IMR-90 (cell line): ENCODE results near the gene ATP5ME. TPM values are rescaled to one million over a fixed set of nuclear protein-coding genes. Genes with fewer than 3 reads are reported as not detected.

Experiments used
- RFX5 ChIP-seq: IDR thresholded peaks from 2 replicates; pipeline ENCODE4 v1.8.0; 2012; ENCODE audit warnings: low read depth, mild to moderate bottlenecking, low read length, moderate library complexity
- polyA plus RNA-seq, 3 experiments: library from polyadenylated mRNA; depleted of rRNA; stranded (reverse); fragments of >200 nt; gene quantifications; 2 replicates each; pipeline ENCODE4 v1.2.3, GENCODE V29; 2012; ENCODE audit warnings: low replicate concordance in 1 of 3
- total RNA-seq: library from RNA; depleted of rRNA; stranded (reverse); fragments of >200 nt; gene quantifications from 2 replicates; pipeline ENCODE4 v1.2.3, GENCODE V29; 2012; rRNA removed

ATP5ME gene
- total and polyA plus RNA-seq, 2 of the 4 experiments (the other 2 are of a cell fraction) = 39.3 to 603 TPM

DNA sequence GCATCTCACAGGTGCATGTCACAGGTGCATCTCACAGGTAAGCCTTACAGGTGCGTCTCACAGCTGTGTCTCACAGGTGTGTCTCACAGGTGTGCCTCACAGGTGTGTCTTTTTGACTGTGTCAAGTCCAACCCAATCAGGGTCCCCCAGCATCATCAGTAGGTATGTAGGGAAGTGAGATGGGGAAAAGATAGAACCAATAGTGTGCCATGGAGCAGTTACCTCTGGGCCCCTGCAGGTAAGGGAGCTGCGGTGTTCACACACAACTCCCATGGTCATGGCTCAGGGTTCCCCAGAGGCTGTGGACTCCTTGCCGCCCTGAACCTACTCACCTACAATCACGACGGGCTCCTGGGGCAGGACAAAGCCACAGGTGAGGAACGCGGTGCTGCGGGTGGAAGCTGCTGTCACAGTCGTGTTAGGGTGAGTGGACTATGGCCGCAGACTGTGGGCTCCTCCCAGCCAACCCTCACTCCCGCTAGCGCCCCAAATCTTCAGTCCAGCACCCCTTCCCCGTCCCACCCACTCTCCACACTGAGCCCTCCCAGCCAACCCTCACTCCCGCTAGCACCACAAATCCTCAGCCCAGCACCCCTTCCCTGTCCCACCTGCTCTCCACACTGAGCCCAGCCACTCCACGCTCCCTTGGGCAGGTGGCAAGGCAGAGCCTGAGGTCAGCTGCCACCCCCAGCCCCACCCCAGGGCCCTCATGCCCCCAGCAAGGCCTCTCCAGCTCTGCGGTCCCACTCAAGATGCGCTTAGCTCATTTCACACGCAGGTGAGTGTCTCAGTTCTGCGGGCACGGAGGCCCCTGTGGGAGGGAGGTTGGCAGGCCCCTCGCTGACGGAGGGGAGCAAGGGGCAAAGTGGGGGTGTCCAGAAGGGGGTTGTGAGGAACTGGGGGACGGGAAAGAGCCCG, 50.8 kb downstream of the ATP5ME start (continued):
- TF ChIP-seq RFX5 = no peak

Other genes with a start within 250 kb of the ATP5ME start
- gene ZNF721, start 175.1 kb downstream of the ATP5ME start, total RNA-seq = 10.8 and 13.6 TPM in 2 replicates
- 5.1 and 5.5 TPM in 2 replicates for gene ZNF721, start 175.1 kb downstream of the ATP5ME start, polyA plus RNA-seq (2012; rRNA removed)
- gene PIGG, start 175.1 kb downstream of the ATP5ME start, total RNA-seq = 21.7 and 26.4 TPM in 2 replicates
- 31.8 and 33.0 TPM in 2 replicates for gene PIGG, start 175.1 kb downstream of the ATP5ME start, polyA plus RNA-seq (2012; rRNA removed)
- gene TMEM271, start 98.0 kb downstream of the ATP5ME start, total RNA-seq = not detected in 2 replicates
- not detected in 2 replicates for gene TMEM271, start 98.0 kb downstream of the ATP5ME start, polyA plus RNA-seq (2012; rRNA removed)
- under 0.01 TPM in 1 of 2 replicates, not detected in the other for gene PDE6B, start 48.7 kb downstream of the ATP5ME start, total RNA-seq
- not detected in 2 replicates for gene PDE6B, start 48.7 kb downstream of the ATP5ME start, polyA plus RNA-seq (2012; rRNA removed)
- 5.0 and 9.1 TPM in 2 replicates for gene MYL5, start 266 bp upstream of the ATP5ME start, total RNA-seq
- gene MYL5, start 266 bp upstream of the ATP5ME start, polyA plus RNA-seq (2012; rRNA removed) = 16.0 and 17.8 TPM in 2 replicates
- under 0.01 TPM in 2 replicates for gene SLC49A3, start 14.9 kb upstream of the ATP5ME start, total RNA-seq
- gene SLC49A3, start 14.9 kb upstream of the ATP5ME start, polyA plus RNA-seq (2012; rRNA removed) = 0.32 and 0.36 TPM in 2 replicates
- gene PCGF3, start 31.6 kb upstream of the ATP5ME start, total RNA-seq = 40.0 and 45.0 TPM in 2 replicates
- 55.3 and 59.4 TPM in 2 replicates for gene PCGF3, start 31.6 kb upstream of the ATP5ME start, polyA plus RNA-seq (2012; rRNA removed)
- gene CPLX1, start 151.9 kb upstream of the ATP5ME start, total RNA-seq = not detected in 2 replicates
- 0.05 and 0.06 TPM in 2 replicates for gene CPLX1, start 151.9 kb upstream of the ATP5ME start, polyA plus RNA-seq (2012; rRNA removed)